Measurements from ENCODE around the gene ZNF436. TPM values are rescaled to one million over a fixed set of nuclear protein-coding genes. Genes with fewer than 3 reads are reported as not detected.

Gene ZNF436
- total RNA-seq, 1 experiment from 2014 or later: 16.0 TPM

DNA sequence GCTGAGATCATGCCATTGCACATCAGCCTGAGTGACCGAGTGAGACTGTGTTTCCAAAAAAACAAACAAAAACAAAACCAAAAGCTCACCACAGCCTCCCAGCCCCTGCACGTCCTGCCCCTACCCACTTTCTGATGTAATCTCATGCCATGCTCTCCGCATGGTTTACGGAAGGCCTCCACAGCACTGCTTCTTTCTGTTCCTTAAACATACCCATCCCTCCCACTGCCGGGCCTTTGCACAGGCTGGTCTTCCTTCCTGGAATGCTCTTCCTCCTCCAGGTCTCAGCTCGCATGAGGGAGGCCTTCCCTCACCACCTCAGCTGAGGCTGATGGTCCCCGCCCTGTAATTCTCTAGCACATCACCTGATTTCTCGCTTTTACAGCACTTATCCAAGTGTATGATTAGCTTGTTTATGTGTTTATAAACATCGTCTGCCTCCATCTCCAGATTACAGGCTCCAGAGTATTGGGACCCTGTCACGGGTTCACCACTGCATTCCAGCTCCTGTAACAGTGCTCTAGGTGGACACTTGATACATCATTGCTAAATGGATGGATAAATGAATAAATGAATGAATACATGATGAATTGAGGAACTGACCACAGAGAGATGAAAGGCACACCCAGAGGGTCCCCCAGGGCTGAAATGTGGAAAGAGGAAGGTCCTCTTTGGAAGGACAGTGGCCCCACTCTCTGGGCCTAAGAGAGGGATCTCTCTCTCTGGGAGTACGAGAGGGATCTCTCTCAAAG, 32.8 kb upstream of the ZNF436 start:
- peak overlapping the region; percentile 95 for H3K27ac ChIP-seq (ENCODE audit: low read length)
- DNase-seq (ENCODE audit: low read depth, low spot score): no peak
- H3K4me3 ChIP-seq (ENCODE audit: low read depth in 2 of 2, low read length in 2 of 2): no peak overlapping the region
- ATAC-seq: no peak
- in situ Hi-C loops (cut with HindIII; ENCODE audit: low pct_unique_long_range_greater_than_20kb, low sequenced_read_pairs) (no loop called here), intact Hi-C loops (cut with micrococcal nuclease; ENCODE audit: unreplicated experiment) (no loop called here)
- ChIA-PET CTCF (interaction anchor here (0.7 to 0.8 kb wide), 2 partner anchors 26 to 38 kb away, joined by 5 to 10 read pairs; no protein-coding TSS in a partner anchor), POLR2A (interaction anchor here (0.5 to 1.1 kb wide), 3 partner anchors 13 to 130 kb away, joined by 3 to 9 read pairs (median 3); partner anchors contain the start of gene ZNF436)
- H3K9me3 ChIP-seq (ENCODE audit: control insufficient read depth, insufficient read depth, low read depth, low read length): no peaks in the 10 kb centered on the region; the same call in 1 of the 2 replicates
- no peaks in the 10 kb centered on the region for H3K27me3 ChIP-seq (ENCODE audit: control insufficient read depth, insufficient read depth, low read length)
- TF ChIP-seq POLR2AphosphoS5 (IDR thresholded peaks at IDR 0.05; ENCODE audit: low read depth, low read length): no peak
- TF ChIP-seq TCF7L2 (IDR thresholded peaks at IDR 0.05; ENCODE audit: low read depth, low read length): no peak
- TF ChIP-seq, protein P1, sequence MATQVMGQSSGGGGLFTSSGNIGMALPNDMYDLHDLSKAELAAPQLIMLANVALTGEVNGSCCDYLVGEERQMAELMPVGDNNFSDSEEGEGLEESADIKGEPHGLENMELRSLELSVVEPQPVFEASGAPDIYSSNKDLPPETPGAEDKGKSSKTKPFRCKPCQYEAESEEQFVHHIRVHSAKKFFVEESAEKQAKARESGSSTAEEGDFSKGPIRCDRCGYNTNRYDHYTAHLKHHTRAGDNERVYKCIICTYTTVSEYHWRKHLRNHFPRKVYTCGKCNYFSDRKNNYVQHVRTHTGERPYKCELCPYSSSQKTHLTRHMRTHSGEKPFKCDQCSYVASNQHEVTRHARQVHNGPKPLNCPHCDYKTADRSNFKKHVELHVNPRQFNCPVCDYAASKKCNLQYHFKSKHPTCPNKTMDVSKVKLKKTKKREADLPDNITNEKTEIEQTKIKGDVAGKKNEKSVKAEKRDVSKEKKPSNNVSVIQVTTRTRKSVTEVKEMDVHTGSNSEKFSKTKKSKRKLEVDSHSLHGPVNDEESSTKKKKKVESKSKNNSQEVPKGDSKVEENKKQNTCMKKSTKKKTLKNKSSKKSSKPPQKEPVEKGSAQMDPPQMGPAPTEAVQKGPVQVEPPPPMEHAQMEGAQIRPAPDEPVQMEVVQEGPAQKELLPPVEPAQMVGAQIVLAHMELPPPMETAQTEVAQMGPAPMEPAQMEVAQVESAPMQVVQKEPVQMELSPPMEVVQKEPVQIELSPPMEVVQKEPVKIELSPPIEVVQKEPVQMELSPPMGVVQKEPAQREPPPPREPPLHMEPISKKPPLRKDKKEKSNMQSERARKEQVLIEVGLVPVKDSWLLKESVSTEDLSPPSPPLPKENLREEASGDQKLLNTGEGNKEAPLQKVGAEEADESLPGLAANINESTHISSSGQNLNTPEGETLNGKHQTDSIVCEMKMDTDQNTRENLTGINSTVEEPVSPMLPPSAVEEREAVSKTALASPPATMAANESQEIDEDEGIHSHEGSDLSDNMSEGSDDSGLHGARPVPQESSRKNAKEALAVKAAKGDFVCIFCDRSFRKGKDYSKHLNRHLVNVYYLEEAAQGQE (IDR thresholded peaks at IDR 0.05; ENCODE audit: insufficient read depth in 1 of 2, low read depth in 2 of 2, low read length in 1 of 2): no peak
- no TSS peak for BruUV-seq (replicated peaks)
- no peaks in the 10 kb centered on the region for H3K36me3 ChIP-seq (ENCODE audit: control insufficient read depth, insufficient read depth, low read length)
- H3K4me1 ChIP-seq (ENCODE audit: control insufficient read depth, insufficient read depth, low read length): peaks cover 25% of the 10 kb centered on the region

DNA sequence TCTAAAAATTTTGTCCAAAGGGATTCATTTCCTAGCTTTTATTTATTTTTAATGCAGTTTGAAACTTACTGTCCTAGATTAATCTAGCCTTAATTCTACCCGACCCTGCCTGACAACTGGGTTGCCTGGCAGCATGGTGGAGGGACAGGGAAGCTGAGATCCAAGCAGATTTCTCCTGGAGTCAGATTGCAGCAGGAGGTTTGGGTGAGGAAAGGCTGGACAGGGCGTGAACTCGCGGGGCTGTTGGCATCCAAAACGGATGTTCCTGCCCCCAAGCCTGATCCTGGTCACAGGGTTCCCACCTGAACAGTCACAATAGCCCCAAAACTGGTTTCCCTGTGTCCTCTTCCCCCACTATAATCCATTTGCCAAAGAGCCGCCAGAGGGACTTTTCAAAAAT, 31.7 kb upstream of the ZNF436 start:
- CTCF ChIA-PET: interaction anchor here (0.5 kb wide), 1 partner anchor 13 kb away, joined by 8 read pairs; no protein-coding TSS in a partner anchor

More for the DNA sequence above, 31.7 kb upstream of the ZNF436 start:
- Histone ChIP-seq H3K27me3 (ENCODE audit: control insufficient read depth, insufficient read depth, low read length) (no peaks in the 10 kb centered on the region), H3K4me1 (ENCODE audit: control insufficient read depth, insufficient read depth, low read length) (peaks cover 25% of the 10 kb centered on the region), H3K4me3 (ENCODE audit: low read depth in 2 of 2, low read length in 2 of 2) (no peak overlapping the region), H3K27ac (ENCODE audit: low read length) (peak overlapping the region; percentile 95), H3K9me3 (ENCODE audit: control insufficient read depth, insufficient read depth, low read depth, low read length) (no peaks in the 10 kb centered on the region; the same call in 1 of the 2 replicates), H3K36me3 (ENCODE audit: control insufficient read depth, insufficient read depth, low read length) (no peaks in the 10 kb centered on the region)
- DNase-seq (ENCODE audit: low read depth, low spot score): no peak
- TF ChIP-seq CTCF (IDR thresholded peaks at IDR 0.05) (no peak), POLR2AphosphoS5 (IDR thresholded peaks at IDR 0.05; ENCODE audit: low read depth, low read length) (no peak), TCF7L2 (IDR thresholded peaks at IDR 0.05; ENCODE audit: low read depth, low read length) (no peak), SIN3A (IDR thresholded peaks at IDR 0.05; ENCODE audit: borderline replicate concordance, insufficient read depth, low read depth, low read length) (no peak)
- TF ChIP-seq, protein P1 (IDR thresholded peaks at IDR 0.05; ENCODE audit: insufficient read depth in 1 of 2, low read depth in 2 of 2, low read length in 1 of 2): no peak
- no peak for ATAC-seq
- BruUV-seq (replicated peaks): no TSS peak
- POLR2A ChIA-PET: interaction anchor here (0.6 kb wide), 1 partner anchor 57 kb away, joined by 4 read pairs; the partner anchor contains the start of gene HNRNPR
- in situ Hi-C loops (cut with HindIII; ENCODE audit: low pct_unique_long_range_greater_than_20kb, low sequenced_read_pairs): no loop called here
- intact Hi-C loops (cut with micrococcal nuclease; ENCODE audit: unreplicated experiment): no loop called here
